AG04450 (cell line): Measurements from ENCODE around the gene FAM89A. TPM values are rescaled to one million over a fixed set of nuclear protein-coding genes. Genes with fewer than 3 reads are reported as not detected.

Source experiments
- CTCF ChIA-PET: fragments of 300-600, 350-600 bp; formaldehyde crosslinking; extraction: SDS; loops from one replicate; lab custom pipeline; 2022; ENCODE audit warnings: antibody characterized with exemption, inconsistent platforms; lab: Charles Lee
- POLR2A ChIA-PET: fragments of 350-600 bp; formaldehyde crosslinking; extraction: SDS; loops from one replicate; lab custom pipeline; 2021; ENCODE audit warnings: antibody characterized with exemption, inconsistent platforms; lab: Yijun Ruan, JAX
- DNase-seq: peaks from one replicate; pipeline ENCODE4 v3.0.0-alpha.2; 2011; ENCODE audit warnings: low read depth, low spot score
- H3K27ac ChIP-seq: one replicate; pipeline ENCODE4 v1.5.1; 2012; ENCODE audit warnings: low read depth, low read length, control low read depth
- H3K27me3 ChIP-seq: one replicate; pipeline ENCODE4 v1.6.0; 2012; ENCODE audit warnings: low read length; ENCODE audit not compliant: control insufficient read depth, insufficient read depth
- H3K4me3 ChIP-seq: 2 replicates; pipeline ENCODE4 v1.5.1; 2011; ENCODE audit warnings: mild to moderate bottlenecking, low read depth, low read length, control low read depth
- H3K9me3 ChIP-seq: 2 replicates; pipeline ENCODE4 v1.5.1; 2012; ENCODE audit warnings: low read length; ENCODE audit not compliant: control insufficient read depth, insufficient read depth
- CTCF ChIP-seq: IDR thresholded peaks from 2 replicates; pipeline ENCODE4 v1.5.1; 2011; ENCODE audit warnings: low read depth, low read length, control low read depth, inconsistent platforms
- polyA plus RNA-seq: library from polyadenylated mRNA; depleted of rRNA; stranded (reverse); fragments of >200 nt; gene quantifications from 2 replicates; pipeline ENCODE4 v1.2.3, GENCODE V29; 2011

FAM89A gene
- polyA plus RNA-seq, 1 experiment = 13.8 TPM

GRCh38 chr1:231072041-231072440 is 32.0 kb upstream of the FAM89A start:
- peaks cover 6% of the 10 kb centered on the region for H3K27me3 ChIP-seq
- CTCF ChIA-PET = no interaction called here
- TF ChIP-seq CTCF = no peak
- H3K4me3 ChIP-seq = no peak overlapping the region
- H3K27ac ChIP-seq = no peak overlapping the region
- DNase-seq = no peak
- no peaks in the 10 kb centered on the region for H3K9me3 ChIP-seq
- POLR2A ChIA-PET = no interaction called here

- no peak for DNase-seq
- CTCF ChIA-PET = interaction anchor here (0.7 kb wide), 1 partner anchor 116 kb away, joined by 3 read pairs; no protein-coding TSS in a partner anchor
- POLR2A ChIA-PET = no interaction called here
- Histone ChIP-seq H3K27ac (no peak overlapping the region), H3K9me3 (no peaks in the 10 kb centered on the region), H3K4me3 (no peak overlapping the region), H3K27me3 (peaks cover 2% of the 10 kb centered on the region)
- no peak for TF ChIP-seq CTCF
Measured at GRCh38 chr1:231070758-231071444, 30.8 kb upstream of the FAM89A start.

- CTCF ChIA-PET = no interaction called here
Measured at GRCh38 chr1:231069333-231069732, 29.3 kb upstream of the FAM89A start.

GRCh38 chr1:231068762-231069161 is 28.7 kb upstream of the FAM89A start:
- Histone ChIP-seq H3K4me3 (no peak overlapping the region), H3K27ac (no peak overlapping the region), H3K9me3 (no peaks in the 10 kb centered on the region), H3K27me3 (peaks cover 2% of the 10 kb centered on the region)
- no peak for TF ChIP-seq CTCF
- ChIA-PET CTCF (no interaction called here), POLR2A (no interaction called here)
- no peak for DNase-seq

More at GRCh38 chr1:231069333-231069732, 29.3 kb upstream of the FAM89A start:
- POLR2A ChIA-PET = no interaction called here
- Histone ChIP-seq H3K9me3 (no peaks in the 10 kb centered on the region), H3K4me3 (no peak overlapping the region), H3K27ac (no peak overlapping the region), H3K27me3 (peaks cover 2% of the 10 kb centered on the region)
- no peak for DNase-seq
- TF ChIP-seq CTCF = no peak

GRCh38 chr1:231065510-231066241 is 25.6 kb upstream of the FAM89A start:
- POLR2A ChIA-PET = no interaction called here
- TF ChIP-seq CTCF = no peak
- DNase-seq = no peak
- H3K27ac ChIP-seq = no peak overlapping the region
- CTCF ChIA-PET = interaction anchor here (0.6 kb wide), 1 partner anchor 10 kb away, joined by 4 read pairs; no protein-coding TSS in a partner anchor
- H3K9me3 ChIP-seq = no peaks in the 10 kb centered on the region
- no peaks in the 10 kb centered on the region for H3K27me3 ChIP-seq
- no peak overlapping the region for H3K4me3 ChIP-seq
